Stimulated activated CD8-positive, alpha-beta memory T cell treated with anti-CD3 and anti-CD28 coated beads, Interleukin-12 subunit alpha, Interleukin-12 subunit beta, amount 100 ng/mL, for 1 hour (primary cell): ENCODE data around the gene IL23A.
"Not testable (repeated sequence)": the region's sequence is repeated elsewhere in the genome, so short reads cannot be mapped to it uniquely, and the experiment has no call there.

ENCODE experiments used
- DNase-seq: peaks from one replicate; pipeline ENCODE4 v3.0.0-alpha.2; 2020; ENCODE audit warnings: low read depth

The IL23A gene

DNA sequence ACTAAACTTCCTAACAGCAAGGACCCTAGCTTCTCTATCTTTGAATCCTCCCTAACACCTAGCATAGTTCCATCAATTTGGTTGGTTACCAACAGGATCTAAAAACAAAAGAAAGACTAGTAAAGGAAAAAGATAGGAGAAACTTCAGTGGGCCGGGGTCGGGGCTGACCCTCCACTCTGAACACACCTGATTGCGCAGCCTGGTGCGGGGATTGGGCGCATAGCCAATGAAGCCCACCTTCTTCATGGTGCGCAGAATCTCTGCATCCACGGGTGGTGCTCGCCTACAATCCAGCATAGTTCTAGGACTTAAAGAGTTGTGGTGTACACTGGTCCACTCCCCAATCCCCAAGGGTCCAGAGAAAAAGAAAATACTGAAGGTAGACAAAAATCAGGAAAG, 12.6 kb upstream of the IL23A start:
- DNase-seq = no peak

DNA sequence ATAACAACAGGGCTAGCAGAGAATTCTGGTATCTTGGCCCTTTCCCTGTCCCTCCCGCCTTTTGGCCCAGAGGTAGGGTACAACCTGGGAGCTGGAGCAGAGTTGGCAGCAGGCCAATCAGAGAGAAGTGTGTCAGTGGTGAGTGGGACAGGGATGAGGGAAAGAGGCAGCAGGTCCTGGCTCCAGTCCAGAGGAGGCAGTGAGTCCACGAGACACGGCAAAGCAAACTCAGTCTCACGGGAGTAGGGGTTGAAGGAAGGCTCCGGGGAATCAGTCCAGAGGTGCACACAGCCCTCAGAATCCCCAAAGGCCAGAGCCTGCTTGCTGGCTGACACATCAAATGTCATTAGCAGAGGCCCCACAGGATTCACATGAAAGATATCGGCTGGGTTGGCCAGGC, 12.2 kb upstream of the IL23A start:
- DNase-seq = no peak

DNA sequence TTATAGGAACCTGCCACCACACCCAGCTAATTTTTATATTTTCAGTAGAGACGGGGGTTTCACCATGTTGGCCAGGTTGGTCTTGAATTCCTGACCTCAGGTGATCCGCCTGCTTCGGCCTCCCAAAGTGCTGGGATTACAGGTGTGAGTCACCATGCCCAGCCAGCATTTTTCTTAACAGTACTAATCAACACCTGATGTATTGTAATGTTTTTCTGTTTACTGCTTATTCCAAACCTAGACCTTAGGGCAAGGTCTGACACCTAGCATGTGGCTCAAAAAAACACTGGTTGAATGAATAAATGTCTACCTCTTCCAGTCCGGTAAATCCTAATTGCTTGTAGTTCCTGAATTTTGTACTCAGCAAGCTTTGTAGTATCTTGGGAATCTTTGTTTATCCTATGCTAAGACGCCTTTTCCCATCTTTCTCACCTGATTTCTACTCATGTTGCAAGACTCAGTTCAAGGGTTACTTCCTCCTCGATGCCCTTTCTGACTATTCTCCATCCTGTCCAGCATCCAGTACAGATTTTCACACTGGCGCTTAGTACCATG, 7.7 kb upstream of the IL23A start:
- DNase-seq = no peak

DNA sequence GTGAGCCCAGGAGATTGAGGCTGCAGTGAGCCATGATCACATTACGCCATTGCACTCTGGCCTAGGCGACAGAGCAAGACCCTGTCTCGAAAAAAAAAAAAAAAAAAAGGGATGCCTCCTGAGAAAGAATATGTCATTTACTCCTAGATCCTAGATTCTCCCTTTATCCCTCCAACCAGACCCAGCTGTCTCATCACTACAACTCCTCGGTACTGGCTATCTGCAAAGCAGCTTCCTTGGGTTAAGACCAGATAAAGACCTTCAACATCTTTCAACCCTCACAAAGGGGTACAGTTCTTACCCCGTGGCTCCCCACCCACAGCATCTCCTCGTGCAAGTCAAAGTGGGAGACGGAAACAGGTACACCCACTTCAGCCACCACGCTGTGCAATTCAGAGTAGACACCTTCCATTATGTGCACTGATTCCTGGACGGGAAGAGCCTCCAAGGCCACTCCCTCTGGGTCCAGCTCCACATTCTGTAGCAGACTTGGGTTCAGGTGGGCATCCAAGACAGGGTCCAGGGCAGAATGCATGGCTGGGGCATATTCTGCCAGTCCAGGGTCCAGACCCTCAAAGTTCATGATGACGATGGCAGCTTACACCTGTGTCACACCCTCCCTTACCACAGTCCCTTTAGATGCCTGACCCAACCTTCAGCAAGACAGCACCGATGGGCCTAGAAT, 6.0 kb upstream of the IL23A start:
- DNase-seq = no peak

DNA sequence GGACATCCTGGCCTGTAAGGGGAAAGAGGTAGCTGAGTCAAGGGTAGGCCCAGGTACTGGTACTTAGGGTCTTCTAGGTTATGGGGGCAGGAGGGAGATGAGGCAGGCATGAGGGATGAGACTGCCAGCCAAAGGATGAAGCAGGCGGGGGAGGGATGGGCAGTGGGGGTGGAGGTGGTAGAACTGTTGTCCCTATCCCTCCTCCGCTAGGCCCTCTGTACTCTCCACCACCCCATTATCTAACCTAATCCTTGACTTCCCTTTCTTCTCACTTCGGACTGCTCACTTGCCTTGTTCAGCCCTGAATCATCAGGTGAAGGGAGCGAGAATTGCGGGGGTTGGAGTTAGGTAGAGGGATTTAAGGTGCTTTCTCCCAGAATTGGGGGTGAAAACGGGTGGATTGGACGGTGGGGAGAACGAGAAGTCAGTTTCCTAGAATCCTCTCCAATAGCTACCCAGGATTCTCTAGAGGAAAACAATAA, 5.4 kb upstream of the IL23A start:
- DNase-seq = no peak

DNA sequence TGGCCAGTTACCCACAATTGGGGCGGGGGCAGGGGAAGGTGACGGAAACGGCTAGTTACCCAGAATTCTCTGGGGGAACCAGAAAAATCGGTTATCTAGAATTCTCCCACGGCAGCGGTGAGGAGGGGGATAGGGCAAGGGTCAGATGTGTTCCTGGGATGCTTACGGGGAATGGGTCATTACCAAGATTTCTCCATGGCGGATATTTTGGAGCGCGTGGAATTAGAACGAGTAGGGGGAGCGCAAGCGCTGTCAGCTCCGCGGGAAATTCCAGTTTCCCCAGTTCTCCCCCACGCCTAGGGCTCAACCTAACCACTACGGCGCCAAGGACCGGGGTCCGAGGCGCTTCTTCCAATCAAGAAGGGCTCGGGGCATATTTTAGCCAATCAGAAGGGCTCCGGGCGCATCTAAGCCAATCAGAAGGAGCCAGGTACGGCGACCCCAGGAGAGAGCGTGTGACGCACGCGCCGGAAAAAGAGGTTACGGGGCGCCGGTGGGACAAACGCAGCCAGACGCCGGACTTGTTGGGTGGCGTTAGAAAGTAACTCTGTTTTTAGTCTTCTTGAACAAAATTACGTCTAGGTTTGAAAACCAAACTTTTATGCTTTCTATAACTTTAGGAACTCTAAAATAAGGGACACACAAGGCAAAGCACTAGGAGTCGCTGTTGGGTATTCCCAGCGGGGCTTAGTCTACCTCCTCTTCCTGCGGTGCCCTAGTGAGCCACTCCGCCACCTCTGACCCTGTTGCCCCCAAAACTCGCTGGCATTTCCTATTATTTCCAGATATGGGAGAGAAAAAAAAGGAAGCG, 4.8 kb upstream of the IL23A start, which contains the start of gene PAN2:
Gene PAN2, minus strand, starts transcription at position 322 of the 811 bp plus-strand sequence. CDS start 906 bp downstream, outside the sequence.
- peak; percentile 88 for DNase-seq

DNA sequence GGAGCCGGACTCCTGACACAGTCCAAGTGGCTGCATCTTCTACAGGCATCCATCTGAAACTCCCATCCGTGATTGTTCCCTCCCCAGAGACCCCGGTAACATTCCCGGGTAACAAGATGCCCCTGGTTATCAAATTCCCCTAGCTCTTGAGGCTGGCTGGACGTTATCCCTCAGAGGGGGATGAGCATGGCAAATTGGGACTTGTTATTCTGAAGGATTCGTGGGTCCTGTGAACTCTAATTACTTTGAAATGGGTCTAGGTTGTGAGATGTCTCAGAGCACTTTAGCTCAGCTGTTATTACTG, 4.2 kb upstream of the IL23A start:
- no peak for DNase-seq

DNA sequence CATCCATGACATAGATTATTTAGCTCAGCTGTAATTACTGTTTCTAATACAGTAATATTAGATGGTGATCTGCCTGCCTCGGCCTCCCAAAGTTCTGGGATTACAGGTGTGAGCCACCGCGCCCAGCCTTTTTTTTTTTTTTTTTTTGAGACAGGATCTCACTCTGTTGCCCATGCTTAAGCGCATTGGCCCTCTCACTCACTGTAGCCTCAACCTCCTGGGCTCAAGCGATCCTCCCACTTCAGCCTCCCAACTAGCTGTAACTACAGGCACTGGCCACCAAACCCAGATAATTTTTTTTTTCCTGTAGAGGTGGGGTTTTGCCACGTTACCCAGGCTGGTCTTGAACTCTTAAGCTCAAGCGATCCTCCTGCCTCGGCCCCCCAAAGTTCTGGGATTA, 3.2 kb upstream of the IL23A start:
- DNase-seq = not testable (repeated sequence)

DNA sequence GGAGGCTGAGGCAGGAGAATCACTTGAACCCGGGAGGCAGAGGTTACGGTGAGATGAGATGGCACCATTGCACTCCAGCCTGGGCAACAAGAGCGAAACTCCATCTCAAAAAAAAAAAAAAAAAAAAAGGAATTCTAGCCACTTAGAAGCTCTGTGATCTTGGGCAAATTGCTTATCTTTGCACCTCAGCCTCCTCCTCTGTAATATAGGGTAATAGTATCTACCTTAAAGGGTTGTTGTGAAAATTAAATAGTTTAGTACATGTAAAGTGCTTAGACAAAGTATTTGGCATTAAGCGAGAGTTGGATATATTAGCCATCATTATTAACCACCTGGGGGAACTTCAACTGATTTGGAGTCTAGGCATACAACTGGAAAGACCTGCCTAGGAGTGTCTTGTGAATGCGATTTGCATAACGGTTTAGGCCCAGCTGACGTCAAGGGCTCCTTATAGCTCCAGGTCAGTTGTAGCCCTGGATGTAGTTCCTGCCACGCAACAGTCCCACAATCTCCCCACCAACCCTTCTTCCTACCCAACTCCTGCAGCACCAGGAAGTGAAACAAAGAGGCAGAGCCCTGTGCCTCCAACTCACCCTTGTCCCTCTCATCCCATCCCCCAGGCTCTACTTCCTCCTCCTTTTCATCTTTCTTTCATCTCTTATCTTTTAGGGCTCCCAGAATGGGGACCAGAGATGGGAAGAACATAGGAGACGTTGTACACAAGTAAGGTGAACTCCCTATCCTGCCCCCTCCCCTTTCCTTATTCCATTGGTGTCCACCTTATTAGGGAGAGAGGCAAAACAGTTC, 2.1 kb upstream of the IL23A start:
- no peak for DNase-seq

DNA sequence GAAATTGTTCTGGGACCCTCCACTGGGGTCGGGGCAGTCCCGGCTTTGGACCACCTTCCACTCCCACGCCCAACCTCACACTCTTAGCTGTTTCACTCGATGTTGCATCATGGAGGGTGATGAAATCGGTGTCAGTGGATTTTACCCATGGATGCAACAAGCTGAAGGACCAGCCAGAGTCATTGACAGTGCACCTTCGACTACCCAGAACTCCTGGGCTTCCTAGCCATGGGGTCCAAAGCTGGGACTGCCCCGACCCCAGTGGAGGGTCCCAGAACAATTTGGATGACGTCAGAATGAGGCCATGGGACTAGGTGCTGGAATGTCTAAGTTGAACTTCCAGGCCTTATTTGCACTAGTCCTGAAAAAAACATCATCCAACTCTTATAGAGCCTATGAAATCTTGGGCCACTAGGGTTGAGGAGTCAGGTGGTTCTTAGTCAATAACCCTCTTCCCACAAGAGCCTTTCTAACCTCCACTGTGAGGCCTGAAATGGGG, 882 bp upstream of the IL23A start:
- no peak for DNase-seq

DNA sequence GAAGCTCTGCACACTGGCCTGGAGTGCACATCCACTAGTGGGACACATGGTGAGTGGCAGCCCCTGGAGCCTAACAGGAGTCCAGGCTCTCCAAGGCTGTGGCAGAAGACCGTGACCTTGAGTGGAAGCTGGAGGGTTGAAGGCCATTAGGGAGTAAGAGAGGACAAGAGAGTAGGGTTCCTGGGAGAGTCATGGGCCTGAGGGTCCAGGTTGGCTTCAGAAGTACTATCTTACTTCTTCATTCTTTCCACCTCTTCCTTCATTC, 406 bp downstream of the IL23A start:
- no peak for DNase-seq

DNA sequence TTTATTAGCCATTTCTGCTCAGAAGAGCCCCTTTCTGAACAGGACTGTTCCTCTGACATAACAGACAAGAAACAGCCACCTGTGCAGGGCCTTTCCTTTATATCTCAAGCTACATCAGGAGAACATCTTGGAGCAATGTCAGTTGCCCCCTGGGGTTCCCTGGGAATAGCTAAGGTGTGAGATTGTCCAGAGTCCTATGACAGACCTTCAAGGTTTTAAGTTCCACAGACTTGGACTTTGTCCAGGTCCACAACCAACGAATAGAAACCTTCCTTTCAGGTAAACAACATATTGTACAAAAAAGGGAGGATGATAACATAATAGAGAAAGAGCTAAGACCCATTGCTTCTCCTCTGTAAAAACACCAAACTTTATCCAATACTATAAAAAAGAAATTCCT, 2.9 kb downstream of the IL23A start:
- no peak for DNase-seq

DNA sequence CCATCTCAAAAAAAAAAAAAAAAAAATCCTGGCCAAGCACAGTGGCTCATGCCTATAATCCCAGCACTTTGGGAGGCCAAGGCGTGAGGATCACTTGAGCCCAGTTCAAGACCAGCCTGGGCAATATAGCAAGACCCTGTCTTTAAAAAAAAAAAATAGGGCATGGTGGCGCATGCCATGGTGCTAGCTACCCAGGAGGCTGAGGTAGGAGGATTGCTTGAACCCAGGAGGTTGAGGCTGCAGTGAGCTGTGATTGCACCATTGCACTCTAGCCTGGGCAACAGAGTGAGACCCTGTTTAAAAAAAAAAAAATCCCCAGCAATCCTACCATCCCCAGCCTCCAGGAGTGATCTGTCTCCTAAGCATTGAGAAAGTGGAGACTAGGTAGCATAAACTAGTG, 3.6 kb downstream of the IL23A start:
- not testable (repeated sequence) for DNase-seq

DNA sequence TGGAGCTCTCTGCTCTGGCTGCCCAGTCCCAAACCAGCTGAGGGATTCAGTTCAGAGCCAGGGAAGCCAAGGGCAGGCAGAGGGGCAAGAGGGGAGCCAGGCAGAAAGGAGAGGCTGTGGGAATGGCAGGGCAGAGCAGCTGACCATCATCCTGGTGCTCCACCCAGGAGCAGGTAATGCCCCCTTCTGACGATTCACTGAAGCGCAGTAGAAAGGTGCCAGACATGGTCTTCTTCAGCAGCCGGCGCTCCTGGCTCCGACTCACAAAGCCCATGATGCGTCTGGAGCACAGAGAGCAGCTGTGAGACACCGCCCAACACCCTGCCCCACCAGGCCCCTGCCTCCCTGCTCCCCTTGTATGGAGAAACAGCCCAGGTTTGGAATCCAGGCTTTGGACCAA, 8.0 kb downstream of the IL23A start:
- DNase-seq = no peak

DNA sequence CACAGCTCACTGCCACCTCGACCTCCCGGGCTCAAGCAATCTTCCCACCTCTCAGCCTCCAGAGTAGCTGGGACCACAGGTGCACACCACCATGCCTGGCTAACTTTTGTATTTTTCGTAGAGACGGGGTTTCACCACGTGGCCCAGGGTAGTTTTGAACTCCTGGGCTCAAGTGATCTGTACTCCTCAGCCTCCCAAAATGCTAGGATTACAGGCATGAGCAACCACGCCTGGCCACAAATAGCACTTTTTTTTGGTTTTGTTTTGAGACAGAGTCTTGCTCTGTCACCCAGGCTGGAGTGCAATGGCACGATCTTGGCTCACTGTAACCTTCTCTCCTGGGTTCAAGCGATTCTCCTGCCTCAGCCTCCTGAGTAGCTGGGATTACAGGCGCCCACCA, 8.6 kb downstream of the IL23A start:
- not testable (repeated sequence) for DNase-seq

DNA sequence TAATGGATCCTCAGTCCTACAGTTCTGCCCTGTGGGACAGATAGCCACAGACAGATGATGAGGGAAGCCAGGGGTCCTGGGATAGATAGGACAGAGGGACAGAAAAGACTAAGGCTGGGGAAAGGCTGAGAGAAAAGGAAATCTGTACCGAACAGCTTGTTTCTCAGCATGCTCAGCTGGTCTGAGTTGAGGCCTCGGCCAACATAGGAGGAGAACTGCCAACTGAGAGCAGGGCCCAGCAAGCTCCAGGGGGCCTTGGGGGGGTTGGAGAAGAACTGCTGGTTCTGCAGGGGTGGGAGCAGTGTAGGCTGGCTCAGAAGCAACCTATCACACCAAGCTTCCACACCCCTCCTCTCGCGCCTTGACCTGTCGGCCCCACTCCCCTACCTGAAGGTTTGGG, 10.1 kb downstream of the IL23A start:
- DNase-seq = no peak

DNA sequence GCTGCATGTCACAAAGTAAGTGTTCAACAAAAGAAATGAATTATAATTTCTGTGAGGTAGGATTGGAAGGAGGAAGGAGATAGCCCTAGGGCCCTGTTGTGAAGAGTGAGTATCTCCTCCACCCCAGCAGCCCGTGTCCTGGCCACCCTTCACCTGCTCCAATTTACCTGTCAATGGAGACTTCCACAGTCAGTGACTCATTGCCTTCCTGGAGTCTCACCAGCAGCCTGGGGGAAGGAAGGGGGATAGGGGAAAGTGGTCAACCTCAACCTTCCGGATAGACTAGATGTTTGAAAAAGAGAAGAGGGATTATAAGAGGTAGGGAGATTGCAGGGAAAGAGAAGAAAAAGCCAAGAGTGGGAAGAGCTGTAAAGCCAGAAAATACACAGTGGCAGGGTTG, 12.0 kb downstream of the IL23A start:
- DNase-seq = no peak

DNA sequence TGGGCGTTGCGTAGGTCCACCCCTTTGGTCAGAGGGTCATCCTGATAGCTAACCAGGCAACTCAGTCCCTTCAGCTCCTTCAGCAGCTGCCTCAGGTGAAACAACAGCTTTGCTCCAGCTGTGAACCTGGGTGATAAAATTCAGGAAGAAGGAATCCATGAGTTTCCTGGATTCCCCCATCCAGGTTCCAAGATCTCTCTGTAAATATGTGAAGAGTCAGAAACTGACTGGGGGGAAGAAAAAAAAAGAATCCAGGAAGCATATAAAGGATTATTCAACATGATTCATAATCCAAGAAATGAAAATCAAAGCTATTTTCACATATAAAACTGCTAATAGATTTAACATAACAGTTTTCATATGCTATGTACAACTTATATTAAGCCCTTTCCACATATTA, 12.6 kb downstream of the IL23A start:
- no peak for DNase-seq

DNA sequence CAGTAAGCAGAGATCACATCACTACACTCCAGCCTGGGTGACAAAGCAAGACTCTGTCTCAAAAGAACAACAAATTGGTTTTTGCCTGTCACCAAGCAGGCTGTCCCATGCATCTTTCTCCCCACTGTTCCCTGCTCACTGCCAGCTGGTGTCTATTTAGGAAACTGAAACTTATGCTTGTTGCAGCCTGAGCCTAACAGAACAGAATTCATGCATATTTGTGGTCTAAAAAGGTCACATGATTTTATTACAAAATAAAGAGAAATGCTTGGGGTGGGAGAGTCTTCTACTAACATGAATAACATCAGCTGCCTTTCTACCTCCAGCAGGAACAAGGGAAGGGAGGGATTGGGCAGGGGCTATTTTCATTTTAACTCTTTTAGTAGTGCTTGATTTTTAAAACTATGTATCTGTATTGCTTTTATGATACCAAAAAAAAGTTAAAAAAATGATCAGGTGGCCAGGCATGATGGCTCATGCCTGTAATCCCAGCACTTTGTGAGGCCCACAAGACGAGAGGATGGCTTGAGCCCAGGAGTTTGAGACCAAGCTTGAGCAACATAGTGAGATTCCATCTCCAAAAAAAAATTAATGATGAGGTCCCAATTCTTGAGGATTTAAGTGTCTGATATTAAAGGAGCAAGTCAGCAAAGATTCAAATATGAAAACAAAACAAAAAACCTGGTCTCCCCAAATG, 20.3 kb downstream of the IL23A start:
- DNase-seq = no peak

DNA sequence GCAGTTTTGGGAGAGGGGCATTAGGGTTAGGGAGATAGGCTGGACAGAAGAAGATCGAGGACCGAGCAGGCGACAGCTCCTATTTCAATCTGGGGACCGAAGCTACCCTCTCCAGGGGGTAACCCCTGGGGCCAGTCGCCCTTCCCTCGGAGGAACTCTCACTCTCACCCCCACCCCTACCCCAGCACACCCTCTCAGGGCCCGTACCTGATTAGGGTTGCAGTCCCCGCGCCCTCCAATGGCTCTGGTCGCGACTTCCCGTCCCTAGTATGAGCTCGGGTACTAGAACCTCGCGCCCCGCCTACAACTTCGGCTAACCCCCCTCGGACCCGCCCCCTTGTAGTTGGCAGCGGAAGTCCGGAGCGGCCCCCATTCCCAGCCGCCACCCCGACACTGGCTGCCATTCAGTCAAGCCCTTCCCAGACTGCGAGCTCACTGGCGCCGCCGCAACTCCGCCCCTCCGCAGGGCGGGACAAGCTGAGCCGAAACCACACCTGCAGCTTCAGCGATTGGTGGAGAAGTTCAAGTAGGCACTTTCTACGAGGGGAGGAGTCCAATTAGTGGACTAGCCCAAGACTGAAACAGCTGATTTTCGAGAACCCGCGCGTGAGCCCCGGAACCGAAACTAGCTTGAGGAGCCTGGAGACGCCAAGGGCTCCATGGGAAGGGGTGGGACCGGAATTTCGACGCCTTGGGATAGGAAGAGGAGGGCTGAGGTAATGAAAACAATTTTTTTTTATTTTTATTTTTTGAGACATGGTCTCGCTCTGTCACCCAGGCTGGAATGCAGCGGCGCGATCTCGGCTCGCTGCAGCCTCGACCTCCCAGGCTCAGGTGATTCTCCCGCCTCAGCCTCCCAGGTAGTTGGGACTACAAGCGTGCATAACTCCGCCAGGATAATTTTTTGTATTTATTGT, 21.4 kb downstream of the IL23A start, which contains the start of gene STAT2:
Gene STAT2, minus strand, starts transcription at position 257 of the 917 bp plus-strand sequence. CDS start 3,536 bp downstream, outside the sequence.
- DNase-seq = peak; percentile 98
